GM12891 (cell line): ENCODE results near the gene ORMDL2.

ENCODE experiments used
- POLR2AphosphoS5 ChIP-seq: IDR thresholded peaks from 2 replicates; pipeline ENCODE4 v1.6.1; 2011; ENCODE audit warnings: low read depth, low read length, control low read depth
- TAF1 ChIP-seq: IDR thresholded peaks from 2 replicates; pipeline ENCODE4 v1.6.1; 2011; ENCODE audit warnings: low read depth, low read length, control low read depth

DNA sequence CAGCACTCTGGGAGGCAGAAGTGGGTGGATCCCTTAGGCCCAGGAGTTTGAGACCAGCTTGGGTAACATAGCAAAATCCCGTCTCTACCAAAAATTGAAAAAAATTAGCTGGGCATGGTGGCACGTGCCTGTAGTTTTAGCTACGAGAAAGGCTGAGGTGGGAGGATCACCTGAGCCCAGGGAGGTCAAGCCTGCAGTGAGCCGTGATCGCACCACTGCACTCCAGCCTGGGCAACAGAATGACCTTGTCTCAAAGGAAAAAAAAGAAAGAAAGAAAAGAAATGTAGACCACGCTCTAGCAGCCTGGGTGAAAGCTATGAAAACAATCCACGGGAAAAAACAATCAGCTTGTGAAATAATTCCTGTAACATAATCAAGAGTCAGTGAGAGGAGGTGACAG is 29.3 kb upstream of the ORMDL2 start:
- TF ChIP-seq TAF1 (no peak), POLR2AphosphoS5 (no peak)
